ENCODE measurements around the gene ST3GAL3.

- TF ChIP-seq CTCF (IDR thresholded peaks at IDR 0.05; ENCODE audit: borderline replicate concordance, extremely low read depth, low read length, poor library complexity, severe bottlenecking) (no peak), EZH2 (IDR thresholded peaks at IDR 0.05; ENCODE audit: borderline replicate concordance, low read depth, low read length, severe bottlenecking) (no peak)
These were observed 36.1 kb upstream of the ST3GAL3 start for GRCh38 chr1:43671193-43671592.

All from DND-41 (cell line).